Activated CD4-positive, alpha-beta T cell treated with anti-CD3 and anti-CD28 coated beads for 24 hours (primary cell): ENCODE results near the gene CEP85L.

Experiments
- DNase-seq, 2 donors: peaks; one replicate each; pipeline ENCODE4 v3.0.0-alpha.2; 2020; ENCODE audit warnings: low read depth in 2 of 2

CEP85L gene

DNA sequence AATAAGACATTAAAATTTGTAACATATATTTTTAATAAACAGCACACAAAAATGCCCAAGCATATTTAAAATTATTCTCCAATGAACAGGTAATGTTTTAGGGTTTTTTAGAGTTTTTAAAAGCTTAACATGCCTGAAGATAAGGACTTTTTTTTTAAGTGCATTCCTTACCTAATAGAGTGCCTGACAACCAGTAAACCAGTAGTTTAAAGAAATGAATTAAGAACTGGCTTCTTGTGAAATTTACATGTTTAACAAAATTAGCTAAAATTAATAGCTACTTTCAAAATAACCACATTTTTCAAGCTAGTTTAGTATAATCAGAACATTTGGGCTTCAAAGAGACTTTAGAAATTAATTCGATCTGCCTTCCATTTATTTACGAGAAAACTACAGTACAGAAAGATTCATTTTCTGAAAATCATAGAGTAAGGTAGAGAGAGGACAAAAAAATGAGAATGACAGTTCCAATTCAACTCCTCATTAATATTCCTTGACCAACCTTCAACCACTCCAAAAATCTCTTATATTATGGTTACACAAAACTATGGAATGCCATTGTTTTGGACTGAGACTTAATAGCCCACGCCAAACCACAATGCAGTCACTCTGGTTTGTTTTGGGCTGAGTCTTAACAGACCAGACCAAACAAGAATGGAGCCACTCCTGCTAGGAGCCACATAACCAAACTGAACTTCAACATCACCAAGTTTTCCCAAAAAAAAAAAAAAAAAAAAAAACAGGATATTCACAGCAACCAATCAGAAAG is 109.0 kb downstream of the CEP85L start:
- DNase-seq: no peak

- no peak for DNase-seq
Measured at GRCh38 chr6:118537574-118537973, 113.8 kb downstream of the CEP85L start.

DNA sequence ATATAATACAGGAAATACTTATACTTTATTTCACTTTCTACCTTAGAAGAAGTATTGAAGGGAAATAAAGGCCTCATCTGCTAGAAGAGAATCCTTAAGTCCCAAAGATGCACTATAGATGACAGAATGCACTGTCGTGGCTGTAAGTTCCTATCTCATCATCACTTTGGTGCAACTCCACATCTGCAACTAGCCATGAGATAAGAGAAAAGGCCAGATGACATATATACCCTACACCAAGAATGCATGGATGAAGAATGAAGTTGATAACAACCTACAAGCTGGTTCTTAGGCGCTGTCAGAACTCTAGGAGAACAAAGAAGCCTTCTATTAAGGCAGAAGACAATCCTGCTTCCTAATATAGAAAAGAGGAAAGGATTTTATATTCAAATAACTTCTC is 114.9 kb downstream of the CEP85L start:
- DNase-seq: no peak

DNA sequence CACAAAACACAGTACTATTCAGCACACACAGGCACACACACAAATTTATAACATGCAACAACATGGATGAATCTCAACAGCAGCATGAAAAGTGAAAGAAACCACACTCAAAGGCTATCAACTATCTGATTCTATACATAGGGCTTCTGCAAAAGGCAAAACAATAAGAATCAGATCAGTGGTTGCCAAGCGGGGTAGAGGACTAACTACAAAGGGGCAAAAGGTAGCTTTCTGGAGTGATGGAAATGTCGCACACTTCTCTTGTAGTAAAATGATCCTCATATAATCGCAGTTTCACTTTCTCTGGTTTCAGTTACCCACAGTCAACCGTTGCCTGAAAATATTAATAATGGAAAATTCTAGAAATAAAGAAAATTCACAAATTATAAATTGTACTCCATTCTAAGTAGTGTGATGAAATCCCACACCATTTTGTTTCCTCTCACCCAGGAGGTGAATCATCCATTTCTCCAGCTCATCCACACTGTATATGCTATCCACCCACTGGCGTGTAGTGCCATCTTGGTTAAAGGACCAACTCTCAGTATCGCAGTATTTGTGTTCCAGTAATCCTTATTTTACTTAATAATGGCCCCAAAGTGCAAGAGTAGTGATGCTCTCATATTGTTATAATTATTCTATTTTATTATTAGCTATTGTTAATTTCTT is 116.1 kb downstream of the CEP85L start:
- no peak for DNase-seq

DNA sequence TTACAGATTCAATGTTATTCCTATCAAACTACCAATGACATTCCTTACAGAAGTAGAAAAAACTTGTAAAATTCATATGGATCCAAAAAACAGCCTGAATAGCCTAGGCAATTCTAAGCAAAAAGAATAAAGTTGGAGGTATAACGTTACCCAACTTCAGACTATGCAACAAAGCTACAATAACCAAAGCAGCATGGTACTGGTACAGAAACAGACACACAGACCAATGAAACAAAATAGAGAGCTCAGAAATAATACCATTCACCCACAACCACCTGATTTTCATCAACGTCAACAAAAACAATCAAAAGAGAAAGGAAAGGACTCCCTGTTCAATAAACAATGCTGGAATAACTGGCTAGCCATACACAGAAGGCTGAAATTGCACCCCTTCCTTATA is 120.4 kb downstream of the CEP85L start:
- no peak for DNase-seq

DNA sequence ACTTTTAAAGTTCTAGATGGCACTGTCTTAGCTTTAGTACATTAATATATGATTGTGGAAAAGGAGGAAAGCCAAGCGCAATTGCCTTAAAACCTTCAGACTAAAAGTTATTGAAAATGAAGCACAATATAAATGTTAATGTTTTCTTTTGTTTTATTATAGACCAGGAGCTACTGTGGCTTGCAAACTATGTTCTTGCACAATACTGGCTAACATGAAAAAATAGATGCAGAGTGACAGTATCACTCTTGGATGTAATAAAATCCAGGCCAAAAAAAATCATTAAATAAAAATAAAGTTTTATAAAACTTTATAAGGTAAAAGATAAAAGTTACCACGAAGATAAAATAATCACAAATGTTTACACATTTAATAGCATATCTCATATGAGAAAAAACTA is 121.6 kb downstream of the CEP85L start:
- no peak for DNase-seq

GRCh38 chr6:118528129-118528528 is 123.3 kb downstream of the CEP85L start:
- DNase-seq: no peak

DNA sequence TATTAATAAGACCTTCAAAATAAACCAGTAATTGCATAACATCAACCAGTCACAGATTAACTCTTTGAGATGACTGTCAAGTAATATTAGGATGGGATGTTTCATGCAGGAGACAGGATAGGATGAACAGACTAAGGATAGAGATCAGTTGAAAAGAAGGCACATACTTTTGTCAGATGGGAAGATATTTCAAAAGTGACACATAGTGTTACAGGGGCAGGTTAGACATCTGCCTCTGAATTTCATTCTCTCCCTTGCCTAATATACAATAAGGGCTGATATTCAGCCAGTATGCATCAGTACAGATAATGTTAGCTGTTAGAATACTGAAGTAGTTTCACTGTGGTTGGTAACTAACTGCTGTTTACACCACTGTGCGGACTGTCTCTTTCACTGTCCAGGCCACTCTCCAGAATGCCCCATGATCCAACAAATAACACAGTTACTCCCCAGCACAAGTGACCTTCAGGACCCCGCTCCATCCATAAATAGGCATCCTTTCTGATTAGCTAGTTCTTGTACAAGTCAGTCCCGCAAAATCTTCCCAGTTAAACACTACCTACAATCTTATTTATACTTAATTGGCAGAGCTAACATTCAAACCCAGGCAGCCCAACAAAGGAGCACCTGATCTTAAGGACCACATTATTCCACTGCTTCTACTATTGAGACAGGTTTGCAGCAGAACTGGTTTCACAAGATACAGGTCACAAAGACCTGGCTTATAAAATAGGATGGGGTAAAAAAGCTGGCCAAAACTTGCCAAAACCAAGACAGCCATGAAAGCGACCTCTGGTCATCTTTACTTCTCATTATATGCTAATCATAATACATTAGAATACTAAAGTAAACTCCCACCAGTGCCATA is 125.2 kb downstream of the CEP85L start:
- DNase-seq: no peak

DNA sequence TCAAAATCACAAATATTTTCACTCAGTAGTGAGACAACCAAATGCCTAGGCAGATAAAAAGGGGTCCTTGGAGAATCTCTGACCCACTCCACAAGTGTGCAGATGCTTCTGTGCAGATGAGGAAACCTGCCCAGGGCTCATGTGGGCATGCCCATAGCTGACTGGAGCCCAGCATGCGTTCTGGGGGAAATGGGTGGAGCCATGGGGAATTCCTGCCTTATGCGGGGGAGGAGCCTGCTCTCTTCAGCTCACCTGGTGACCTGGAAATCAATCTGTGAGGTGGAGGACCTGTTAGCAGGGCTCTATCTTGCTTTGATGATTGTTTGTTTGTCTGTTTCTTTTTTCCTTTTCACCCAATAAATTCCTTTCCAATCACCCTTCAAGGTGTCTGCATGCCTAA is 126.7 kb downstream of the CEP85L start:
- no peak for DNase-seq

- DNase-seq: no peak
Measured at GRCh38 chr6:118523216-118523615, 128.2 kb downstream of the CEP85L start.

GRCh38 chr6:118522422-118522821 is 129.0 kb downstream of the CEP85L start:
- no peak for DNase-seq

DNA sequence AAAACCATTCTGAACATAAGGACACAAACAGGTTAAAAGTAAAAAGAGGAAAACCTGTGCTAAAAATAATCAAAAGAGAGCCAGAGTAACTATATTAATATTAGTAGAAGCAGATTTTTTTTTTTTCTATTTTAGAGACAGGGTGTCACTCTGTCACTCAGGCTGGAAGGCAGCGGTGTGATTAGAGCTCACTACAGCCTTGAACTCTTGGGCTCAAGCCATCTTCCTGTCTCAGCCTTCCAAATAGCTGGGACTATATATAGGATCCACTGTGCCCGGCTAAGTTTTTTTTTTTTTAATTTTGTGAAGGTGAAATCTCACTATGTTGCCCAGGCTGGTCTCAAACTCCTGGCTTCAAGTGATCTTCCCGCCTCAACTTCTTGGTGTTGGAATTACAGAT is 136.7 kb downstream of the CEP85L start:
- DNase-seq: no peak

- no peak for DNase-seq
Measured at GRCh38 chr6:118511930-118512715, 139.3 kb downstream of the CEP85L start.

DNA sequence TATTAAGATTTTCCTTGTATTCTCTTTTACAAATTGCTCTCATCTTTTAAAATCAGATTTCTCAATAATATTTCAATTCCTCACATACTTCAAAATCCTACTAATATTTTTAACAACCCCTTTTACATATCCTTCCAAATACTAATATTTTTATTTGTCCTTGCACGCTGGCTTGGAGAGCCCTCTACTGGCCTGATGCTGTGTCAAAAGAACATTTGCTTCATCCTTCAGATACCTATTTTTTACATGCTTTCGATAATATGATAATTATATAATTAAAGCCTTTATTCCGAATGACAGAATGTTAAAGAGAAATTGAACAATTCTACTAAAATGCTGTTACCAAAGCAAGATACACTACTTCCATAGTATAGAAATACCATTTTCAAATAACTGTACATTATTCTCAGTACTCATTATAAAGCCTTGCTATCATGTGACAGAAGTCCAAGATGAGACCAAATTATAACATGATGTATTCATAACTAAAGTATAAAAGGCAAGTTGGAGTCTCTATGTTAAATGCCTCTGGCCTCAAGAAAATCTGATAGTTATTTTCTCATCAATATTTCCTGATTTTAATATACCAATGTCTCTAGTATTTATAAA is 142.3 kb downstream of the CEP85L start:
- DNase-seq: no peak

DNA sequence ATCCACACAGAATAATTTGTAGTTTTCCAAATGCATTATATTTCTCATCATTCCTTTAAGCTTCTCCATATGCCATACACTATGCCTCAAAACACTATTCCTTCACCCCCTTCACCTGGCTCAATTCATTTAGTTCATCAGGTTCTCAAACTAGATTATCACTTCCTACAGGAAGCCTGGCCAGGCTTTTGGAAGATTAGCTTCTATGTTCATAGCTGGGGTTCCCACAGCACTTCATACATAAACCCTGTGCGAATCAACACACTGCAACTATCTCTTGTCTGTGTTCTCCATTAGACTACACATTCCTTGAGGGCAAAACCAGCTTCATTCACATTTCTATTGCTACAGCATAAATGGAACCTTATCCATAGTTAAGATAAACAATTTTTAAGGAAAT is 143.8 kb downstream of the CEP85L start:
- DNase-seq: no peak

GRCh38 chr6:118506071-118506638 is 145.2 kb downstream of the CEP85L start:
- no peak for DNase-seq

- DNase-seq: no peak
Measured at GRCh38 chr6:118505656-118506055, 145.7 kb downstream of the CEP85L start.

GRCh38 chr6:118504611-118505010 is 146.8 kb downstream of the CEP85L start:
- no peak for DNase-seq

- no peak for DNase-seq
Measured at GRCh38 chr6:118502169-118502568, 149.2 kb downstream of the CEP85L start.

- no peak for DNase-seq
Measured at GRCh38 chr6:118501765-118502164, 149.6 kb downstream of the CEP85L start.

DNA sequence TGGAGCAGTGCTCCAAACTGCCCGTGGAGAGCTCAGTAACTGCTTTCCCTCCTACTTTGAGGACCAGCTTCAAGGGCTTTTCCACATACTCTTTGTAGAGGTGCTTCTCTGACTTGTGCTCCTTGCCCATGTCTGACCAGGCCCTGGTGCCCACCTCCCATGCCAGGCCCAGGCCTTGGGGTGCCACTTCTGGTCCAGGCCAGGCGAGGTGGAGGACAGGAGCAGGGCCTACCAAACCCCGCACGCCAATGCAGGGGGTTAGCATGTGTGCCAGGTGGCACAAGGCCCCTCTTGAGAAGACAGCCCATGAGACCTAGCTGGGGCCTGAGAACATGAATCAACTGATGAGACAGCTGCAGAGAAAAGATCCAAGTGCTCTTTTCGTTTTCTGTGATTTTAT is 150.3 kb downstream of the CEP85L start:
- no peak for DNase-seq
